ACC112 (cell line): Measurements from ENCODE around the gene PTGR1.

Experiments
- H2AFZ ChIP-seq: fragments of 200-600 bp; sonication (generic); one replicate; pipeline ENCODE4 v1.6.0; 2017; ENCODE audit warnings: antibody characterized with exemption, low read length; ENCODE audit not compliant: unreplicated experiment
- H3K27ac ChIP-seq: fragments of 200-600 bp; sonication (generic); 2 replicates; pipeline ENCODE4 v1.5.1; 2014; ENCODE audit warnings: low read depth, mild to moderate bottlenecking, antibody characterized with exemption, low read length, moderate library complexity
- H3K27me3 ChIP-seq: fragments of 200-600 bp; sonication (generic); 2 replicates; pipeline ENCODE4 v1.6.1; 2014; ENCODE audit warnings: mild to moderate bottlenecking, antibody characterized with exemption, low read length, moderate library complexity, mixed read lengths; ENCODE audit not compliant: insufficient read depth
- H3K36me3 ChIP-seq: fragments of 200-600 bp; sonication (generic); 2 replicates; pipeline ENCODE4 v1.6.1; 2016; ENCODE audit warnings: mild to moderate bottlenecking, antibody characterized with exemption, low read length, moderate library complexity, mixed read lengths; ENCODE audit not compliant: insufficient read depth
- H3K4me1 ChIP-seq: fragments of 200-600 bp; sonication (generic); one replicate; pipeline ENCODE4 v1.6.1; 2016; ENCODE audit warnings: low read length, mixed read lengths; ENCODE audit not compliant: insufficient read depth, unreplicated experiment, control insufficient read depth
- H3K4me3 ChIP-seq: fragments of 200-600 bp; sonication (generic); 2 replicates; pipeline ENCODE4 v1.5.1; 2014; ENCODE audit warnings: mild to moderate bottlenecking, low read depth, low read length
- H3K79me2 ChIP-seq: fragments of 200-600 bp; sonication (generic); one replicate; pipeline ENCODE4 v1.6.0; 2016; ENCODE audit warnings: low read length; ENCODE audit not compliant: control insufficient read depth, unreplicated experiment, insufficient read depth

The PTGR1 gene

DNA sequence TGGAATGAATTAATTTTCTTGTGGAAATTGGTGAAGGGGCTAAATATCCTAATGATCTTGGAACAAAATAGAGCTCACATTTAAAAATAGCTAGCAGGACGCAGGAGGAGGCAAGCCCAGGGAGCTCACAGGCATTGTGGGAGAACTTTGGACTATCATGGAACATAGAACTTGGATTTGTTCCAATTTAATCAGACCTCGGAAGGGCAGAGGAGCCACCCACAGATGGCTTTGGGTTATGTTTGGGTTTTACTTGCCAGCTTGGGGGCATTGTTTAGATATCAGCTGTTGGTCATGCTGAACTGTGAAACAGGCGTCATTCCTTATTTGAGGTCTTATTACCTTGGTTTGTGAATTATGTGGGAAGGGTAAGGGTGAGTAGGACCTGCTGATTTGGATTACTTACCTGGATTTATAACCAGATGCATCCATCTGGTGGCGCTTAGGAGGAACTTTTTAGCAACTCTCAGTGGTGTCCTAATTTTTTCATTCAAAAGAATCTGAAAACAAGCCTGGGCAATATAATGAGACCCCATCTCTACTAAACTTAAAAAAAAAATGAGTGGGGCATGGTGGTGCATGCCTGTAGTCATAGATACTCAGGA lies 14.1 kb upstream of the PTGR1 start:
- Histone ChIP-seq H3K4me1 (no peaks in the 10 kb centered on the region), H3K27ac (no peak overlapping the region), H3K4me3 (no peak overlapping the region), H3K79me2 (no peaks in the 10 kb centered on the region), H2AFZ (no peak overlapping the region), H3K27me3 (peaks cover 10% of the 10 kb centered on the region), H3K36me3 (no peaks in the 10 kb centered on the region)

DNA sequence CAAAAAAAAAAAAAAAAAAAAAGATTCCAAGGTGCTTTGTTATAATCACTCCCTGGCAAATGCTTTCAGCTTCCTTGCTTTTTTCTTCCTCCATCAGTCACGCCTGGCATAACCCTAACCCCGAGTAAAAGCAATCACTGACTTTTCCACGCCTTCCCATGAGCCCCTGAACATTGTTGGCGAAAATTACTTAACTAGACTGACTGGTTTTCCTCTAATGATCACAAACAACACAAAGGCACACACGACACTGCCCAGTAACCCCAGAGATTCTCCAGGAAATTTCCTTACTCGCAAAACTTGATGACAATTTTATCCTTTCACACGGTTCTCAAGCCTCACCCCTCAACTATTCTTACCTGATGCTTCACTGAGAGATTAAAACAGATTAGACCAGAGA lies 11.4 kb upstream of the PTGR1 start:
- Histone ChIP-seq H3K36me3 (no peaks in the 10 kb centered on the region), H3K79me2 (no peaks in the 10 kb centered on the region), H3K27me3 (peaks cover 10% of the 10 kb centered on the region), H3K4me3 (no peak overlapping the region), H2AFZ (no peak overlapping the region), H3K4me1 (no peaks in the 10 kb centered on the region), H3K27ac (no peak overlapping the region)

DNA sequence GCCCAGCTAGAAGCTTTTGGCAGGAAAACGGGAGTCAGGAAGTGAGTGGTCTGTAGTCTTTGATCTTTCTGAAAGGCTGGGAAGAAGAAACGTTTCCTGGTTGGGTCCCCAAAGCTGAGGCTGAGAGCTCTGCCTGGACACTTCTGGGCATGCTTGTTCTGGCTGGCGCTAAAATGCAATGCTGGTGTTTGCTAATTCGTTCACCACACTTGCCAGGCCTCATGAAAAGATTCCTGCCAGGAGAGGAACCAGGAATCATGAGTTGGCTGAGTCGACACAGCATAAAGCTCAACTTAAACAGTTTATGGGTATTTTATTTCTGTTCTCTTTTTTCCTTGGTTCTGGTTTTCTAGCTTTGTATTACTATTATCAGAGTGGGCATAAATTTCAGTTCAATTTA lies 10.7 kb upstream of the PTGR1 start:
- H3K27ac ChIP-seq: no peak overlapping the region
- peaks cover 10% of the 10 kb centered on the region for H3K27me3 ChIP-seq
- H2AFZ ChIP-seq: no peak overlapping the region
- no peaks in the 10 kb centered on the region for H3K4me1 ChIP-seq
- H3K36me3 ChIP-seq: no peaks in the 10 kb centered on the region
- H3K4me3 ChIP-seq: no peak overlapping the region
- no peaks in the 10 kb centered on the region for H3K79me2 ChIP-seq

DNA sequence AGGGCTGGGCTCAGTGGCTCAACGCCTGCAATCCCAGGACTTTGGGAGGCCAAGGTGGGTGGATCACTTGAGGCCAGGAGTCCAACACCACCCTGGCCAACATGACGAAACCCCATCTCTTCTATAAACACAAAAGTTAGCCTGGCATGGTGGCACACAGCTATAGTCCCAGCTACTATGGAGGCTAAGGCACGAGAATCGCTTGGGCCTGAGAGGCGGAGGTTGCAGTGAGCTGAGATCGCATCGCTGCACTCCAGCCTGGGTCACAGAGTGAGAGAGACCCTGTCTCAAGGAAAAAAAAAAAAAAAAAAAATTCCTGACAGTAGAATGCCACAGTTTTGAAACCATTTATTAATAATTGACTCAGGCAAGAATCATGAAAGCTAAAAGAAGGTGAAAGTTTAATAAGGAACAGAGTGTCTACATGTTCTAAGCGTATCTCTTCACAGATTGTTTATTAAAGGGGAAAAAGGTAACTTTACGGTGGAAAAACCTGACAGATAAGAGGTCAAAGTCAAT lies 5.7 kb upstream of the PTGR1 start:
- no peaks in the 10 kb centered on the region for H3K36me3 ChIP-seq
- H3K4me3 ChIP-seq: no peak overlapping the region
- peaks cover 6% of the 10 kb centered on the region for H3K27me3 ChIP-seq
- H3K27ac ChIP-seq: no peak overlapping the region
- no peak overlapping the region for H2AFZ ChIP-seq
- peaks cover 11% of the 10 kb centered on the region for H3K4me1 ChIP-seq
- H3K79me2 ChIP-seq: no peaks in the 10 kb centered on the region

DNA sequence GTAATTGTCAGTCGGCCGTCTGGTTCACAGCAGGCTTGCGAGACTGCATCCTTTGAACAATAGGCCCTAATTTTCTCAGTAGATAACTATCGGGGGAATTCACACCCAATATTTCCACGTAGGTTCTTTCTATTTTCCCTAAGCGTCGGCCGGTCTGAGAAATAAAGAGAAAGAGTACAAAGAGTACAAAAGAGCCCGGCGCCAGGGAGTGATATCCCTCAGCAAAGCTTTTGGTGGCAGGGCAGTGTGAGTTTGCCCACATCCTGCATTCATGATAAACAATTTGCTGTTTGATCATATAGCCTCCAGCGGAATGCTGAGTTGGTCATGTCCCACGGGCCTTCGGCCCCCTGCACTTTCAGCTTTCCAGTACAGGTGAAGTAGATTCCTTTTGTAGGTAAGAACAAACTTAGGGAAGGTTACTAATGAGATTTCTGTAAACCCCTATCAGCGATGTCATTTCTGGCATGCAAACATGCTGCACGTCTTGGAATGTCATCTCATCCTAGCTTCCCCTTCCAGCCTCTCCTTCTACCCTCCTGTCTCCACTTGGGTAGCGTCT lies 4.7 kb upstream of the PTGR1 start:
- no peak overlapping the region for H3K4me3 ChIP-seq
- peaks cover 2% of the 10 kb centered on the region for H3K79me2 ChIP-seq
- H3K36me3 ChIP-seq: no peaks in the 10 kb centered on the region
- no peak overlapping the region for H3K27ac ChIP-seq
- H2AFZ ChIP-seq: no peak overlapping the region
- peaks cover 2% of the 10 kb centered on the region for H3K27me3 ChIP-seq
- peaks cover 14% of the 10 kb centered on the region for H3K4me1 ChIP-seq

DNA sequence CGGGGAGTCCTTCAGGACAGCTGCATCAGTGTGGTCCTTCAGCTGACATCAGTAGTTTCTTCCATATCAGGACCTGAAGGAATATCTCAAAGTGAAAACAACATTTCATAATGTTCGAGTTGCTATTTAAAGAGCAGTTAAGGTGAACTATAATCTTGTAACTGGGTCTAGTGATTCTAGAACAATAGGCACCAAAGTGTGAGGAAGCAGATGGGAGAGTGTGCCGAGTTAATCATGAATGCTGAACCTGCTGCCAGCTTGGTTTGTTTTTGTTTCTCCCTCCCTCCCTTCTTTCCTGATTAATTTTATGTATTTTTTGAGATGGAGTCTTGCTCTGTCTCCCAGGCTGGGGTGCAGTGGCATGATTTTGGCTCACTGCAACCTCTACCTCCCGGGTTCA lies 3.6 kb upstream of the PTGR1 start:
- Histone ChIP-seq H3K36me3 (no peaks in the 10 kb centered on the region), H3K27me3 (no peaks in the 10 kb centered on the region), H3K79me2 (peaks cover 11% of the 10 kb centered on the region), H3K27ac (no peak overlapping the region), H2AFZ (no peak overlapping the region), H3K4me3 (no peak overlapping the region), H3K4me1 (peaks cover 14% of the 10 kb centered on the region)

DNA sequence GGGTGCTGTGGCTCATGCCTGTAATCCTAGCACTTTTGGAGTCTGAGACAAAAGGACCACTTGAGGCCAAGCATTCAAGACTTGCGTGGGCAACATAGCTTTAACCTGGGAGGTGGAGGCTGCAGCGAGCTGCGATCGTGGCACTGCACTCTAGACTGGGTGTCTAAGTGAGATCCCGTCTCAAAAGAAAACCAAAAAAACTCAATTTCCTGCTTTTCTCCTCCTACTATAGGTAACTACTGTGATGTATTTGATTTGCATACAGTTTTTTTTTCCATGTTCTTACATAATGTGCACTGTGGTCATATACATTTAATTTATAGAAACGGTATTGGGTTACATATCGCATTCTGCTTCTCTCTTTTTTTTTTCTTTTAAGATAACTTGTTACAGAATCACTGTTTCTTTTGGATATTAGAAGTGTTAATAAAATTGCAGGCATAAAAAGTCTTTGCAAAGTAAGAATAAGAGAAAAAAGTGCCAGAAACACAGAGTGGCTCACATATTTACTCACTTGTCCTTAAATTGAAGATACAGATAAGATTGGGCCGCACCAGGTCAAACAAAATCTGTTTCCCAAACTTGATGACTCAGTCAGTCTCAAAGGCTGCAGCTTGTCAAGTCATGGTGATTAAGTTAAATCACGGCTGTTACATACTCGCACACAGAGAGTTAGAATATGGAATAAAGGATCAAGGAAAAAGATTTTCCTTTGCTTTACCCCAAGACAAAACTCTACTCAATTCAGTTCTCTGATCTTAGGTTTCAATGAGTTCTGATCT lies 2.0 kb upstream of the PTGR1 start:
- Histone ChIP-seq H3K4me3 (no peak overlapping the region), H2AFZ (peak overlapping the region; percentile 61), H3K4me1 (peaks cover 14% of the 10 kb centered on the region), H3K27ac (peak overlapping the region; percentile 87), H3K79me2 (peaks cover 22% of the 10 kb centered on the region), H3K36me3 (peaks cover 9% of the 10 kb centered on the region), H3K27me3 (no peaks in the 10 kb centered on the region)

DNA sequence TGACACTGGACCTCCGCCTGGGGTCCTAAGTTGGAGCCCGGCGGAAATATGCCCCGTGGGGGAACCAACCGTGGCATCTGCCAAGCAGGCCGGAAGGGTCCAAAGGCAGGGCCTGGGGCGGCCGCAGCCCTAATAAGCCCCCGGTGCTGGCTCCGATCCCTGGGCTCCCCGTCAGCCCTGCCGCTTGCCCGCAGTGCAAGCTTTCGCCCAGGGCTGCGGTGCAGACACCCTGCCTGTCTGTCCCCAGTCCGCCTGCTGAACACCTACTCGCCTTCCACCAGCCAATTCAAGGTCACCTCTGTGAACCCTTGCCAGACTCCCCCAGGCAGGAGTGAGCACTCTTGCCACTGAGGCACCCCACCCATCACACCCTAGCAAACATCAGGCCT lies 502 bp upstream of the PTGR1 start:
- H3K27me3 ChIP-seq: no peaks in the 10 kb centered on the region
- peak overlapping the region; percentile 97 for H3K4me3 ChIP-seq
- peaks cover 14% of the 10 kb centered on the region for H3K4me1 ChIP-seq
- peak overlapping the region; percentile 78 for H3K27ac ChIP-seq
- peaks cover 22% of the 10 kb centered on the region for H3K79me2 ChIP-seq
- peaks cover 14% of the 10 kb centered on the region for H3K36me3 ChIP-seq
- peak overlapping the region; percentile 92 for H2AFZ ChIP-seq

DNA sequence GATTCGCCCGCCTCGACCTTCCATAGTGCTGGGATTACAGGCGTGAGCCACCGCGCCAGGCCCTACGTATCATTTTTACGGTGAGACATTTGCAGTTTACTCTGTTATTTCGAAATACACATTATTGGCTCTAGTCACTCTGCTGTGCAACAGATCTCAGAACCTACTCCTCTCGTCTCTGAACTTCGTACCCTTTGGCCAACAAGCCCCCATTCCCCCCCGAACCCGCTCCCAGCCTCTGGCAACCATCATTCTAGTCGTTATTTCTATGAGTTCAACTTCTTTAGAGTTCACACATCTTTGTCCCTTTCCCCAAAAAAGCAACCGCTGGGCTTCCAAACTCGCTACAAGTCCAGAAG lies 735 bp downstream of the PTGR1 start:
- Histone ChIP-seq H2AFZ (peak overlapping the region; percentile 92), H3K27ac (peak overlapping the region; percentile 78), H3K36me3 (peaks cover 16% of the 10 kb centered on the region), H3K4me3 (peak overlapping the region; percentile 97), H3K4me1 (peaks cover 14% of the 10 kb centered on the region), H3K27me3 (no peaks in the 10 kb centered on the region), H3K79me2 (peaks cover 26% of the 10 kb centered on the region)

DNA sequence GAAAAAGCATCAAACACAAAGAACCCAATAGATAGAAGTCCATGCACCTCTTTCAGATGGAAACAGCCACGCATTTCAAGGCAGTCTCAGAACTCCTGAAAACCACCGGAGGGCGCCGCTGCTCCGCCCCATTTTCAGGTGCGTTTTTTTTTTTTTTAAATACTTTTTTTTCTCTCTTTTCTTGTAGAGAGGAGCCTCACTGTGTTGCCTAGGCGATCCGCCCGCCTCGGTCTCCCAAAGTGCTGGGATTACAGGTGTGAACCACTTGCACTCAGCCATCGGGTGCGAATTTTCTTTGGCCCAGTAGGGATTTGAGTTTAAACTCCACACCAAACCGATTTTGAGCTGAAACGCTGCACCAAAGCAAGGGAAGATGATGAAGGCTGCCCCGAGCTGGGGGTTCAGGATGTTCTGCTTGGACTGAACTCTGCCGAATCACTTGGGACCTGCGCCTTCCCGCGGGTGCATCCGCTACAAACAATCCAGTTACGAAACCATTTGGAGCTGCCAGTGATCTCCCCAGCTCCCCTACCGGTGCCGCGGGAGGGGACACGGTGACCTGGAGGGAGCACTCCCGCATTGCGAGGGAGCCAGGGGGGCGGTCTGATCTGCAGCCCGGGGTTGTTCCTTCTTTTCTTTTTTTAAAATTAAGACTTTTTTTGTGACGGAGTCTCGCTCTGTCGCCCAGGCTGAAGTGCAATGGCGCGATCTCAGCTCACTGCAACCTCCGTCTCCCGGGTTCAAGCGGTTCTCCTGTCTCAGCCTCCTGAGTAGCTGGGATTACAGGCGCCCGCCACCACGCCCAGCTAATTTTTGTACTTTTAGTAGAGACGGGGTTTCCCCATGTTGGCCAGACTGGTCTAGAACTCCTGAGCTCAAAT lies 1.4 kb downstream of the PTGR1 start:
- H3K79me2 ChIP-seq: peaks cover 26% of the 10 kb centered on the region
- H3K4me3 ChIP-seq: peak overlapping the region; percentile 97
- H3K27ac ChIP-seq: peak overlapping the region; percentile 78

More for the DNA sequence above, 1.4 kb downstream of the PTGR1 start:
- Histone ChIP-seq H3K36me3 (peaks cover 21% of the 10 kb centered on the region), H2AFZ (peak overlapping the region; percentile 92), H3K4me1 (peaks cover 14% of the 10 kb centered on the region), H3K27me3 (no peaks in the 10 kb centered on the region)
